ENCODE measurements around the gene IGF2. TPM values are rescaled to one million over a fixed set of nuclear protein-coding genes. Genes with fewer than 3 reads are reported as not detected.

The IGF2 gene
- total and polyA plus RNA-seq, 10 of the 15 experiments (the other 5 are each of a cell fraction or from before 2014, with no cell fraction given) = 0.41 TPM; not detected in 9

- in situ Hi-C loops (cut with MboI) = no loop called here
- Histone ChIP-seq H3K27ac (ENCODE audit: control insufficient read depth, insufficient read depth) (no peak overlapping the region), H3K4me1 (ENCODE audit: control insufficient read depth, insufficient read depth, low read length) (no peaks in the 10 kb centered on the region), H3K4me3 (no peak overlapping the region), H2AFZ (ENCODE audit: control insufficient read depth, low read depth, low read length) (no peak overlapping the region), H3K4me2 (ENCODE audit: control insufficient read depth, insufficient read depth) (no peak overlapping the region), H3K27me3 (replicated peaks in 1 of 2; ENCODE audit: control insufficient read depth in 2 of 2, insufficient read depth in 2 of 2, low read length in 1 of 2) (no peaks in the 10 kb centered on the region; a peak in 1 of 4 replicates), H3K9ac (ENCODE audit: control insufficient read depth, insufficient read depth, low read length) (no peak overlapping the region), H4K20me1 (ENCODE audit: control insufficient read depth, insufficient read depth) (no peaks in the 10 kb centered on the region), H3K79me2 (ENCODE audit: control insufficient read depth, insufficient read depth, low read length) (no peaks in the 10 kb centered on the region), H3K9me3 (replicated peaks; ENCODE audit: control insufficient read depth, insufficient read depth, low read length) (no peaks in the 10 kb centered on the region), H3K36me3 (ENCODE audit: control insufficient read depth in 2 of 2, insufficient read depth in 2 of 2, low read length in 1 of 2) (no peaks in the 10 kb centered on the region)
- no TSS peak for BruUV-seq (replicated peaks)
- ATAC-seq = no peak
- intact Hi-C loops (cut with micrococcal nuclease; ENCODE audit: unreplicated experiment) = no loop called here
- ChIA-PET SMC1A (ENCODE audit: uncharacterized antibody, unreplicated experiment) (no interaction called here), POLR2A (no interaction called here), RAD21 (ENCODE audit: unreplicated experiment) (no interaction called here), CTCF (no interaction called here)
- DNase-seq (ENCODE audit: low read depth, low spot score) = no peak
- 36% methylated on average over 11 of the region's 11 CpGs for WGBS (ENCODE audit: insufficient coverage, insufficient replicate concordance, low lambda C conversion rate, missing lambda C conversion rate)
- FAIRE-seq = no peak
- TF ChIP-seq NR2F1 (conservative IDR thresholded peaks at IDR 0.05) (no peak), KLF5 (IDR thresholded peaks at IDR 0.05; ENCODE audit: partially characterized antibody) (no peak), KDM1A (IDR thresholded peaks at IDR 0.05; ENCODE audit: borderline replicate concordance) (no peak), LARP7 (IDR thresholded peaks at IDR 0.05) (no peak), MLLT1 (IDR thresholded peaks at IDR 0.05) (no peak), MEF2B (IDR thresholded peaks at IDR 0.05; ENCODE audit: partially characterized antibody, poor library complexity, severe bottlenecking) (no peak), ATF3 (IDR thresholded peaks at IDR 0.05; ENCODE audit: borderline replicate concordance, extremely low read depth, low read depth, low read length) (no peak), IRF3 (IDR thresholded peaks at IDR 0.05) (no peak), GATAD2B (conservative IDR thresholded peaks at IDR 0.05; ENCODE audit: low read depth) (no peak), SMAD1 (IDR thresholded peaks at IDR 0.05; ENCODE audit: low read depth, partially characterized antibody) (no peak), TBL1XR1 (IDR thresholded peaks at IDR 0.05; ENCODE audit: low read depth, low read length) (no peak), SREBF2 (IDR thresholded peaks at IDR 0.05; ENCODE audit: low read length) (no peak), HDAC6 (IDR thresholded peaks at IDR 0.05; ENCODE audit: unreplicated experiment) (no peak)
- TF ChIP-seq, protein P1, sequence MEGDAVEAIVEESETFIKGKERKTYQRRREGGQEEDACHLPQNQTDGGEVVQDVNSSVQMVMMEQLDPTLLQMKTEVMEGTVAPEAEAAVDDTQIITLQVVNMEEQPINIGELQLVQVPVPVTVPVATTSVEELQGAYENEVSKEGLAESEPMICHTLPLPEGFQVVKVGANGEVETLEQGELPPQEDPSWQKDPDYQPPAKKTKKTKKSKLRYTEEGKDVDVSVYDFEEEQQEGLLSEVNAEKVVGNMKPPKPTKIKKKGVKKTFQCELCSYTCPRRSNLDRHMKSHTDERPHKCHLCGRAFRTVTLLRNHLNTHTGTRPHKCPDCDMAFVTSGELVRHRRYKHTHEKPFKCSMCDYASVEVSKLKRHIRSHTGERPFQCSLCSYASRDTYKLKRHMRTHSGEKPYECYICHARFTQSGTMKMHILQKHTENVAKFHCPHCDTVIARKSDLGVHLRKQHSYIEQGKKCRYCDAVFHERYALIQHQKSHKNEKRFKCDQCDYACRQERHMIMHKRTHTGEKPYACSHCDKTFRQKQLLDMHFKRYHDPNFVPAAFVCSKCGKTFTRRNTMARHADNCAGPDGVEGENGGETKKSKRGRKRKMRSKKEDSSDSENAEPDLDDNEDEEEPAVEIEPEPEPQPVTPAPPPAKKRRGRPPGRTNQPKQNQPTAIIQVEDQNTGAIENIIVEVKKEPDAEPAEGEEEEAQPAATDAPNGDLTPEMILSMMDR (IDR thresholded peaks at IDR 0.05 in 2 of 3, conservative IDR thresholded peaks at IDR 0.05 in 1 of 3; ENCODE audit: control insufficient read depth in 2 of 3, extremely low read depth in 1 of 3, insufficient read depth in 1 of 3, low read depth in 3 of 3, low read length in 3 of 3) = no peak
- TF ChIP-seq, protein P2, sequence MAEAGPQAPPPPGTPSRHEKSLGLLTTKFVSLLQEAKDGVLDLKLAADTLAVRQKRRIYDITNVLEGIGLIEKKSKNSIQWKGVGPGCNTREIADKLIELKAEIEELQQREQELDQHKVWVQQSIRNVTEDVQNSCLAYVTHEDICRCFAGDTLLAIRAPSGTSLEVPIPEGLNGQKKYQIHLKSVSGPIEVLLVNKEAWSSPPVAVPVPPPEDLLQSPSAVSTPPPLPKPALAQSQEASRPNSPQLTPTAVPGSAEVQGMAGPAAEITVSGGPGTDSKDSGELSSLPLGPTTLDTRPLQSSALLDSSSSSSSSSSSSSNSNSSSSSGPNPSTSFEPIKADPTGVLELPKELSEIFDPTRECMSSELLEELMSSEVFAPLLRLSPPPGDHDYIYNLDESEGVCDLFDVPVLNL (IDR thresholded peaks at IDR 0.05; ENCODE audit: low read depth, low read length) = no peak
- TF ChIP-seq, protein P3, sequence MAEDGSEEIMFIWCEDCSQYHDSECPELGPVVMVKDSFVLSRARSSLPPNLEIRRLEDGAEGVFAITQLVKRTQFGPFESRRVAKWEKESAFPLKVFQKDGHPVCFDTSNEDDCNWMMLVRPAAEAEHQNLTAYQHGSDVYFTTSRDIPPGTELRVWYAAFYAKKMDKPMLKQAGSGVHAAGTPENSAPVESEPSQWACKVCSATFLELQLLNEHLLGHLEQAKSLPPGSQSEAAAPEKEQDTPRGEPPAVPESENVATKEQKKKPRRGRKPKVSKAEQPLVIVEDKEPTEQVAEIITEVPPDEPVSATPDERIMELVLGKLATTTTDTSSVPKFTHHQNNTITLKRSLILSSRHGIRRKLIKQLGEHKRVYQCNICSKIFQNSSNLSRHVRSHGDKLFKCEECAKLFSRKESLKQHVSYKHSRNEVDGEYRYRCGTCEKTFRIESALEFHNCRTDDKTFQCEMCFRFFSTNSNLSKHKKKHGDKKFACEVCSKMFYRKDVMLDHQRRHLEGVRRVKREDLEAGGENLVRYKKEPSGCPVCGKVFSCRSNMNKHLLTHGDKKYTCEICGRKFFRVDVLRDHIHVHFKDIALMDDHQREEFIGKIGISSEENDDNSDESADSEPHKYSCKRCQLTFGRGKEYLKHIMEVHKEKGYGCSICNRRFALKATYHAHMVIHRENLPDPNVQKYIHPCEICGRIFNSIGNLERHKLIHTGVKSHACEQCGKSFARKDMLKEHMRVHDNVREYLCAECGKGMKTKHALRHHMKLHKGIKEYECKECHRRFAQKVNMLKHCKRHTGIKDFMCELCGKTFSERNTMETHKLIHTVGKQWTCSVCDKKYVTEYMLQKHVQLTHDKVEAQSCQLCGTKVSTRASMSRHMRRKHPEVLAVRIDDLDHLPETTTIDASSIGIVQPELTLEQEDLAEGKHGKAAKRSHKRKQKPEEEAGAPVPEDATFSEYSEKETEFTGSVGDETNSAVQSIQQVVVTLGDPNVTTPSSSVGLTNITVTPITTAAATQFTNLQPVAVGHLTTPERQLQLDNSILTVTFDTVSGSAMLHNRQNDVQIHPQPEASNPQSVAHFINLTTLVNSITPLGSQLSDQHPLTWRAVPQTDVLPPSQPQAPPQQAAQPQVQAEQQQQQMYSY (CRISPR knock-in tag; IDR thresholded peaks at IDR 0.05) = no peak
Observed at GRCh38 chr11:2174361-2174760, 35.2 kb upstream of the IGF2 start.

Measured in GM12878 (cell line).